Measurements from ENCODE around the gene USP49. TPM values are rescaled to one million over a fixed set of nuclear protein-coding genes. Genes with fewer than 3 reads are reported as not detected.

The USP49 gene
- total RNA-seq, 1 experiment from 2014 or later: 2.3 TPM

GRCh38 chr6:41746107-41746506, 149.1 kb downstream of the USP49 start:
- ChIA-PET CTCF (no interaction called here), POLR2A (ENCODE audit: unreplicated experiment) (no interaction called here)
- Histone ChIP-seq H3K9me2 (replicated peaks; ENCODE audit: low read length) (no peaks in the 10 kb centered on the region), H3K27me3 (ENCODE audit: low read length) (no peaks in the 10 kb centered on the region), H2AFZ (ENCODE audit: low read length) (no peak overlapping the region), H3K9ac (ENCODE audit: low read length) (no peak overlapping the region), H3K27ac (ENCODE audit: low read length) (no peak overlapping the region), H3K36me3 (ENCODE audit: low read depth, low read length) (no peaks in the 10 kb centered on the region), H3F3A (ENCODE audit: low read length, unreplicated experiment) (no peaks in the 10 kb centered on the region), H3K79me2 (ENCODE audit: low read length) (no peaks in the 10 kb centered on the region), H3K4me1 (ENCODE audit: insufficient read depth, low read length) (peaks cover 19% of the 10 kb centered on the region), H3K4me3 (ENCODE audit: low read length) (no peak overlapping the region), H4K20me1 (ENCODE audit: low read length) (no peaks in the 10 kb centered on the region), H3K4me2 (ENCODE audit: low read length) (no peak overlapping the region), H3K9me3 (ENCODE audit: low read length) (no peaks in the 10 kb centered on the region)
- intact Hi-C loops (cut with micrococcal nuclease): no loop called here
- ATAC-seq: no peak
- TF ChIP-seq EZH2phosphoT487 (IDR thresholded peaks at IDR 0.05; ENCODE audit: borderline replicate concordance, low read length) (no peak), EZH2 (IDR thresholded peaks at IDR 0.05; ENCODE audit: low read length, unreplicated experiment) (no peak)
- TF ChIP-seq, protein P1, sequence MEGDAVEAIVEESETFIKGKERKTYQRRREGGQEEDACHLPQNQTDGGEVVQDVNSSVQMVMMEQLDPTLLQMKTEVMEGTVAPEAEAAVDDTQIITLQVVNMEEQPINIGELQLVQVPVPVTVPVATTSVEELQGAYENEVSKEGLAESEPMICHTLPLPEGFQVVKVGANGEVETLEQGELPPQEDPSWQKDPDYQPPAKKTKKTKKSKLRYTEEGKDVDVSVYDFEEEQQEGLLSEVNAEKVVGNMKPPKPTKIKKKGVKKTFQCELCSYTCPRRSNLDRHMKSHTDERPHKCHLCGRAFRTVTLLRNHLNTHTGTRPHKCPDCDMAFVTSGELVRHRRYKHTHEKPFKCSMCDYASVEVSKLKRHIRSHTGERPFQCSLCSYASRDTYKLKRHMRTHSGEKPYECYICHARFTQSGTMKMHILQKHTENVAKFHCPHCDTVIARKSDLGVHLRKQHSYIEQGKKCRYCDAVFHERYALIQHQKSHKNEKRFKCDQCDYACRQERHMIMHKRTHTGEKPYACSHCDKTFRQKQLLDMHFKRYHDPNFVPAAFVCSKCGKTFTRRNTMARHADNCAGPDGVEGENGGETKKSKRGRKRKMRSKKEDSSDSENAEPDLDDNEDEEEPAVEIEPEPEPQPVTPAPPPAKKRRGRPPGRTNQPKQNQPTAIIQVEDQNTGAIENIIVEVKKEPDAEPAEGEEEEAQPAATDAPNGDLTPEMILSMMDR (conservative IDR thresholded peaks at IDR 0.05; ENCODE audit: low read depth, low read length): no peak
- DNase-seq: no peak
- no TSS peak for BruUV-seq (replicated peaks)

DNA sequence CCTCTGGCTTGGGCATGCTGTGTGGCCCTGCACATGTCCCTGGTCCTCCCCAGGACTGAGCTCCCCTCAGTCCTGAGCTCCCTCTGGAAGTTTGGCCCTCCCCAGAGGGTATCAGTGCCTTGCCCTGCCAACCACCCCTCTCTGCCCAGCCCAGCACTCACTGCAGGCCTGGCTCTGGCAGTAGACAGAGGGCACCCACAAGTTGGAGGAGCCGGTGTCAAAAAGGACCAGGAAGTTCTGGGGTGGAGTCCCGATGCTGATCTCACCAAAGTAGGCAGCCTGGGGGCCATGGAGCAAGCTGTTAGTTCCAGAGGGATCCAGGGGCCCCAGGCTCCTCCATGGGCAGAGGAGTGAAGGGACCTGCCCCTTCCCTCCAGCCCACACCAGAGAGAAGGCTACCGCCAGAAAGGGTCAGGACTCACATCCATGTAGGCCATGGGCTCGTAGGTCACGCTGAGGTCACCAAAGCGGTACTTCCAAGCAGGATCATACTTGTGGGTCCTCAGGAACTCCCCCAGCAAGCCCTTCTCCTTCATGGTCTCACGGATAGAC, 150.9 kb downstream of the USP49 start:
- Histone ChIP-seq H4K20me1 (ENCODE audit: low read length) (no peaks in the 10 kb centered on the region), H3K4me3 (ENCODE audit: low read length) (no peak overlapping the region), H3F3A (ENCODE audit: low read length, unreplicated experiment) (no peaks in the 10 kb centered on the region), H3K4me2 (ENCODE audit: low read length) (no peak overlapping the region), H3K36me3 (ENCODE audit: low read depth, low read length) (no peaks in the 10 kb centered on the region), H3K79me2 (ENCODE audit: low read length) (no peaks in the 10 kb centered on the region), H3K9me2 (replicated peaks; ENCODE audit: low read length) (no peaks in the 10 kb centered on the region), H3K9me3 (ENCODE audit: low read length) (no peaks in the 10 kb centered on the region), H2AFZ (ENCODE audit: low read length) (no peak overlapping the region), H3K9ac (ENCODE audit: low read length) (no peak overlapping the region), H3K4me1 (ENCODE audit: insufficient read depth, low read length) (peaks cover 23% of the 10 kb centered on the region), H3K27ac (ENCODE audit: low read length) (no peak overlapping the region), H3K27me3 (ENCODE audit: low read length) (no peaks in the 10 kb centered on the region)
- DNase-seq (no peak), ATAC-seq (no peak)
- no TSS peak for BruUV-seq (replicated peaks)
- TF ChIP-seq EZH2phosphoT487 (IDR thresholded peaks at IDR 0.05; ENCODE audit: borderline replicate concordance, low read length): no peak
- TF ChIP-seq, protein P1 (conservative IDR thresholded peaks at IDR 0.05; ENCODE audit: low read depth, low read length): no peak
- TF ChIP-seq EZH2 (IDR thresholded peaks at IDR 0.05; ENCODE audit: low read length, unreplicated experiment): no peak
- intact Hi-C loops (cut with micrococcal nuclease): no loop called here
- CTCF ChIA-PET: no interaction called here
- POLR2A ChIA-PET (ENCODE audit: unreplicated experiment): no interaction called here

DNA sequence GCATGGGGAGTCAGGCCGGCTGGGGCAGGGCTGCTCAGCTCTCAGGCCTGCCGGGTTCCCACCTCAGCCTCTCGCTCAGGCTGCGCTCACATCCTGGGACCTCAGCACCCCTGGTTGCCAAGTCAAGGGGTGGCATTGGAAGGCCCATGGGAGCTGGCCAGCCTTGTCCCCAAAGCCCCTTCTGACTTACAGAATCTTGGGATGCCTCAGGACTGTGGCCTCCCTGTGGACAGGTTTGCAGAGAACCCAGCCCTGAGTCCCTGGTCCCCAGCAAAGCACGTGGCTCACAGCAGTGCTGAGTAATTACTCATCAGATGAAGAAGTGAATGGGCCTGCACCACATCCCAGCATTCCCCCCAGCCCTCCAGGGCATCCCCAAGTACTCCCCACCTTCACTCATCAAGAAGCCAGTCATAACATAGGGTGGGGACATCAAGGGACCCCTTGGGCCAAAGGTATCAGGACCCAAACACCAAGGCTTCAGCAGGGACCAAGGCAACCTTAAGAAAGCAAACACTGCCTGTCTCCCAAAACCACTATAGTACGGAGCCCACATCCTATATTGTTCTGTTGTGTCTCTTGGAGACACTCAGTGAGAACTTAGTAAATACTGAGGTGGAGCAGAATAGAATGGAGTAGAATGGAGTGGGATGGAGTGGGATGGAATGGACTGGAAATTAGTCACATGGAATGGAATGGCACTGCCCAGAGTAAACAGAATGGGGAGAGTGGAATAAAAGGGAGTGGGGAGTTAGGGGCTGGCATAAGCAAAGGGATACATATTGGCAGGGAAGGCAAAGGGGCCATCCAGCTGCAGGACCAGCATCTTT, 151.6 kb downstream of the USP49 start:
- no peak overlapping the region for H2AFZ ChIP-seq (ENCODE audit: low read length)
- peaks cover 23% of the 10 kb centered on the region for H3K4me1 ChIP-seq (ENCODE audit: insufficient read depth, low read length)
- no TSS peak for BruUV-seq (replicated peaks)

More for the DNA sequence above, 151.6 kb downstream of the USP49 start:
- H3F3A ChIP-seq (ENCODE audit: low read length, unreplicated experiment): no peaks in the 10 kb centered on the region
- H3K9ac ChIP-seq (ENCODE audit: low read length): no peak overlapping the region
- no peak overlapping the region for H3K4me3 ChIP-seq (ENCODE audit: low read length)
- no peaks in the 10 kb centered on the region for H3K27me3 ChIP-seq (ENCODE audit: low read length)
- H3K36me3 ChIP-seq (ENCODE audit: low read depth, low read length): no peaks in the 10 kb centered on the region
- intact Hi-C loops (cut with micrococcal nuclease): no loop called here
- TF ChIP-seq EZH2phosphoT487 (IDR thresholded peaks at IDR 0.05; ENCODE audit: borderline replicate concordance, low read length): no peak
- TF ChIP-seq, protein P1 (conservative IDR thresholded peaks at IDR 0.05; ENCODE audit: low read depth, low read length): no peak
- TF ChIP-seq EZH2 (IDR thresholded peaks at IDR 0.05; ENCODE audit: low read length, unreplicated experiment): no peak
- DNase-seq: no peak
- H3K9me3 ChIP-seq (ENCODE audit: low read length): no peaks in the 10 kb centered on the region
- 0 out of 2 replicates have a peak, but pooled peaks have one; percentile 12 for ATAC-seq
- no peaks in the 10 kb centered on the region for H3K79me2 ChIP-seq (ENCODE audit: low read length)
- ChIA-PET CTCF (interaction anchor here (0.5 kb wide), 1 partner anchor 158 kb away, joined by 5 read pairs; no protein-coding TSS in a partner anchor), POLR2A (ENCODE audit: unreplicated experiment) (no interaction called here)
- no peaks in the 10 kb centered on the region for H4K20me1 ChIP-seq (ENCODE audit: low read length)
- no peak overlapping the region for H3K4me2 ChIP-seq (ENCODE audit: low read length)
- no peaks in the 10 kb centered on the region for H3K9me2 ChIP-seq (replicated peaks; ENCODE audit: low read length)
- no peak overlapping the region for H3K27ac ChIP-seq (ENCODE audit: low read length)

Data from PC-3 (cell line).